Nephron progenitor cell (in vitro differentiated cells): ENCODE measurements around the gene VPS35L.

ENCODE experiments used
- DNase-seq: peaks from one replicate; pipeline ENCODE4 v3.0.0; 2021
- H3K27ac Mint-ChIP-seq: 2 replicates; pipeline ENCODE4 v1.8.0; 2021; ENCODE audit warnings: mild to moderate bottlenecking, moderate library complexity, mixed read lengths
- H3K27me3 Mint-ChIP-seq: 2 replicates; pipeline ENCODE4 v1.8.0; 2021; ENCODE audit warnings: mild to moderate bottlenecking, low read depth, mixed read lengths; ENCODE audit not compliant: poor library complexity
- H3K36me3 Mint-ChIP-seq: 2 replicates; pipeline ENCODE4 v1.8.0; 2021; ENCODE audit warnings: low read depth, mixed read lengths
- H3K4me1 Mint-ChIP-seq: 2 replicates; pipeline ENCODE4 v1.8.0; 2021; ENCODE audit warnings: mixed read lengths
- H3K4me3 Mint-ChIP-seq: 2 replicates; pipeline ENCODE4 v1.8.0; 2021; ENCODE audit warnings: mild to moderate bottlenecking, moderate library complexity, mixed read lengths
- H3K9me3 Mint-ChIP-seq: 2 replicates; pipeline ENCODE4 v1.8.0; 2021; ENCODE audit warnings: mild to moderate bottlenecking, moderate library complexity, mixed read lengths
- CTCF ChIP-seq: fragments of 200-600 bp; sonication (generic); IDR thresholded peaks from 2 replicates; pipeline ENCODE4 v1.5.0; 2021; ENCODE audit warnings: antibody characterized with exemption

Gene VPS35L

GRCh38 chr16:19515757-19516156, 39.7 kb upstream of the VPS35L start:
- H3K27me3 Mint-ChIP-seq = no peaks in the 10 kb centered on the region

GRCh38 chr16:19517424-19518089, 37.9 kb upstream of the VPS35L start:
- no peak overlapping the region for H3K4me3 Mint-ChIP-seq
- no peak overlapping the region for H3K27ac Mint-ChIP-seq
- H3K36me3 Mint-ChIP-seq = peaks cover 49% of the 10 kb centered on the region
- DNase-seq = no peak
- H3K4me1 Mint-ChIP-seq = peaks cover 45% of the 10 kb centered on the region
- TF ChIP-seq CTCF = no peak
- peaks cover 13% of the 10 kb centered on the region for H3K9me3 Mint-ChIP-seq
- no peaks in the 10 kb centered on the region for H3K27me3 Mint-ChIP-seq

More at GRCh38 chr16:19515757-19516156, 39.7 kb upstream of the VPS35L start:
- Mint-ChIP-seq H3K4me1 (peaks cover 31% of the 10 kb centered on the region), H3K27ac (no peak overlapping the region), H3K9me3 (peaks cover 16% of the 10 kb centered on the region), H3K36me3 (peaks cover 62% of the 10 kb centered on the region), H3K4me3 (no peak overlapping the region)
- no peak for TF ChIP-seq CTCF
- no peak for DNase-seq

- Mint-ChIP-seq H3K36me3 (peaks cover 41% of the 10 kb centered on the region), H3K4me3 (peak overlapping the region; percentile 16)
Observed at GRCh38 chr16:19518388-19518787, 37.1 kb upstream of the VPS35L start.

GRCh38 chr16:19520861-19521331, 34.6 kb upstream of the VPS35L start:
- peak overlapping the region; percentile 91 for H3K4me3 Mint-ChIP-seq
- no peaks in the 10 kb centered on the region for H3K9me3 Mint-ChIP-seq
- no peak overlapping the region for H3K27ac Mint-ChIP-seq
- H3K27me3 Mint-ChIP-seq = no peaks in the 10 kb centered on the region
- H3K4me1 Mint-ChIP-seq = peaks cover 66% of the 10 kb centered on the region
- no peak for TF ChIP-seq CTCF
- DNase-seq = no peak
- H3K36me3 Mint-ChIP-seq = peaks cover 21% of the 10 kb centered on the region

More at GRCh38 chr16:19518388-19518787, 37.1 kb upstream of the VPS35L start:
- H3K4me1 Mint-ChIP-seq = peaks cover 51% of the 10 kb centered on the region
- peaks cover 4% of the 10 kb centered on the region for H3K9me3 Mint-ChIP-seq
- no peak for DNase-seq
- TF ChIP-seq CTCF = no peak
- no peaks in the 10 kb centered on the region for H3K27me3 Mint-ChIP-seq
- H3K27ac Mint-ChIP-seq = peak overlapping the region; percentile 47

- H3K27ac Mint-ChIP-seq = peak within 1 kb of the TSS; percentile 49
- TF ChIP-seq CTCF = no peak
- H3K36me3 Mint-ChIP-seq = peaks cover 13% of the 10 kb centered on the region
- DNase-seq = peak; percentile 98
- no peaks in the 10 kb centered on the region for H3K27me3 Mint-ChIP-seq
- H3K4me1 Mint-ChIP-seq = peaks cover 68% of the 10 kb centered on the region
- H3K4me3 Mint-ChIP-seq = peak within 1 kb of the TSS; percentile 91
- no peaks in the 10 kb centered on the region for H3K9me3 Mint-ChIP-seq
Observed at GRCh38 chr16:19521471-19522396, 33.8 kb upstream of the VPS35L start, which contains the start of gene GDE1. Gene GDE1 (minus strand): TSS chr16:19522098. CDS start chr16:19521964, 134 bp downstream.
